GM23338 (cell line): ENCODE measurements around the gene PIGN. TPM values are rescaled to one million over a fixed set of nuclear protein-coding genes. Genes with fewer than 3 reads are reported as not detected.

Experiments
- ATAC-seq: fragments of 200-7000 bp; cut with Tn5 transposase; 3 replicates; pipeline ENCODE4 v1.9.1; 2020
- DNase-seq: peaks from one replicate; pipeline ENCODE4 v3.0.0-alpha.2; 2015; ENCODE audit warnings: low spot score
- H2AFZ ChIP-seq: fragments of 200-600 bp; sonication (generic); 2 replicates; pipeline ENCODE4 v1.8.0; 2016; ENCODE audit warnings: antibody characterized with exemption, mild to moderate bottlenecking, moderate library complexity
- H3F3A ChIP-seq: fragments of 200-600 bp; sonication (generic); replicated peaks from 2 replicates; pipeline ENCODE4 v1.8.0; 2017; ENCODE audit warnings: antibody characterized with exemption, mixed run types, low read depth
- H3K27ac ChIP-seq: fragments of 200-600 bp; sonication (generic); 2 replicates; pipeline ENCODE4 v1.6.1; 2016; ENCODE audit warnings: low read depth
- H3K27me3 ChIP-seq: fragments of 200-600 bp; sonication (generic); 2 replicates; pipeline ENCODE4 v1.8.0; 2016; ENCODE audit warnings: mild to moderate bottlenecking, mixed run types, moderate library complexity; ENCODE audit not compliant: insufficient read depth
- H3K36me3 ChIP-seq: fragments of 200-600 bp; sonication (generic); 2 replicates; pipeline ENCODE4 v1.8.0; 2016; ENCODE audit warnings: mild to moderate bottlenecking; ENCODE audit not compliant: insufficient read depth
- H3K4me1 ChIP-seq: fragments of 200-600 bp; sonication (generic); 2 replicates; pipeline ENCODE4 v1.8.0; 2016; ENCODE audit warnings: mild to moderate bottlenecking, moderate library complexity; ENCODE audit not compliant: insufficient read depth
- H3K4me2 ChIP-seq: fragments of 200-600 bp; sonication (generic); 2 replicates; pipeline ENCODE4 v1.7.1; 2017; ENCODE audit warnings: mixed run types
- H3K4me3 ChIP-seq: fragments of 200-600 bp; sonication (generic); 2 replicates; pipeline ENCODE4 v1.6.1; 2016; ENCODE audit warnings: mixed run types
- H3K79me2 ChIP-seq: fragments of 200-600 bp; sonication (generic); replicated peaks from 2 replicates; pipeline ENCODE4 v1.8.0; 2017; ENCODE audit warnings: mild to moderate bottlenecking; ENCODE audit not compliant: insufficient read depth
- H3K9me2 ChIP-seq: fragments of 200-600 bp; sonication (generic); 2 replicates; pipeline ENCODE4 v1.8.0; 2017; ENCODE audit not compliant: insufficient read depth
- H4K20me1 ChIP-seq: fragments of 200-600 bp; sonication (generic); replicated peaks from 2 replicates; pipeline ENCODE4 v1.8.0; 2017; ENCODE audit warnings: mild to moderate bottlenecking; ENCODE audit not compliant: insufficient read depth
- H3K27ac Mint-ChIP-seq: 2 replicates; pipeline ENCODE4 v1.8.0; 2020; ENCODE audit warnings: inconsistent platforms, mild to moderate bottlenecking, moderate library complexity, mixed read lengths
- H3K27me3 Mint-ChIP-seq: 3 replicates; pipeline ENCODE4 v1.8.0; 2022; ENCODE audit warnings: low read depth, mild to moderate bottlenecking, moderate library complexity, mixed read lengths, inconsistent platforms; ENCODE audit not compliant: insufficient read depth, poor library complexity
- H3K36me3 Mint-ChIP-seq: 3 replicates; pipeline ENCODE4 v1.8.0; 2021; ENCODE audit warnings: low read depth, mild to moderate bottlenecking, inconsistent platforms, moderate library complexity, mixed read lengths
- H3K4me1 Mint-ChIP-seq: 3 replicates; pipeline ENCODE4 v1.8.0; 2020; ENCODE audit warnings: mild to moderate bottlenecking, inconsistent platforms, mixed read lengths
- H3K4me3 Mint-ChIP-seq: 3 replicates; pipeline ENCODE4 v1.8.0; 2021; ENCODE audit warnings: moderate library complexity, mild to moderate bottlenecking, inconsistent platforms, mixed read lengths
- H3K9me3 Mint-ChIP-seq: 3 replicates; pipeline ENCODE4 v1.8.0; 2020; ENCODE audit warnings: moderate library complexity, mild to moderate bottlenecking, inconsistent platforms, mixed read lengths
- ETS1 ChIP-seq: IDR thresholded peaks from 2 replicates; pipeline ENCODE4 v1.6.1; 2016; ENCODE audit warnings: antibody characterized with exemption
- EZH2 ChIP-seq: fragments of 200-600 bp; sonication (generic); IDR thresholded peaks from one replicate; pipeline ENCODE4 v1.8.0; 2017; ENCODE audit warnings: antibody characterized with exemption, mild to moderate bottlenecking, low read depth; ENCODE audit not compliant: unreplicated experiment
- JUNB ChIP-seq: IDR thresholded peaks from one replicate; pipeline ENCODE4 v1.6.1; 2016; ENCODE audit warnings: antibody characterized with exemption; ENCODE audit not compliant: unreplicated experiment
- NANOG ChIP-seq: IDR thresholded peaks from 2 replicates; pipeline ENCODE4 v1.6.1; 2016; ENCODE audit warnings: antibody characterized with exemption, borderline replicate concordance
- ZNF114 ChIP-seq: fragments of 250-450 bp; sonication (Bioruptor Pico); IDR thresholded peaks from 2 replicates; pipeline ENCODE4 v1.5.0; 2020; ENCODE audit warnings: mild to moderate bottlenecking, moderate library complexity
- polyA plus RNA-seq: library from polyadenylated mRNA; unstranded; fragments of >200 nt; fragmentation: Nextera tagmentation; extraction: Ambion mirVana; gene quantifications from 2 replicates; pipeline ENCODE4 v1.2.1, GENCODE V29; 2016
- total RNA-seq: library from RNA; depleted of rRNA; stranded (reverse); fragments of >200 nt; shearing (Covaris generic); gene quantifications from 2 replicates; pipeline ENCODE4 v1.2.3, GENCODE V29; 2014; rRNA removed

The PIGN gene
- total and polyA plus RNA-seq, 2 experiments from 2014 or later: 9.4 to 33.0 TPM

- H3K27me3 Mint-ChIP-seq: no peaks in the 10 kb centered on the region
- H3K4me1 Mint-ChIP-seq: peaks cover 6% of the 10 kb centered on the region; the same call in 2 of the 3 replicates
- DNase-seq (no peak), ATAC-seq (no peak)
- no peak overlapping the region for H2AFZ ChIP-seq
- H4K20me1 ChIP-seq: no peaks in the 10 kb centered on the region
- no peak overlapping the region for H3K4me3 ChIP-seq
- no peak overlapping the region for H3K4me2 ChIP-seq
- H3K4me1 ChIP-seq: no peaks in the 10 kb centered on the region
- no peak overlapping the region for H3K4me3 Mint-ChIP-seq
- TF ChIP-seq EZH2 (no peak), ZNF114 (CRISPR knock-in tag) (no peak), ETS1 (no peak), NANOG (no peak), JUNB (no peak)
- H3K79me2 ChIP-seq: no peaks in the 10 kb centered on the region
- H3F3A ChIP-seq: no peaks in the 10 kb centered on the region
- no peak overlapping the region for H3K27ac Mint-ChIP-seq
- H3K27me3 ChIP-seq: no peaks in the 10 kb centered on the region
- peaks cover 9% of the 10 kb centered on the region for H3K9me2 ChIP-seq
- H3K36me3 Mint-ChIP-seq: no peaks in the 10 kb centered on the region
- no peaks in the 10 kb centered on the region for H3K9me3 Mint-ChIP-seq
- no peak overlapping the region for H3K27ac ChIP-seq
- H3K36me3 ChIP-seq: no peaks in the 10 kb centered on the region
Observed at GRCh38 chr18:61991201-61991600, 195.7 kb downstream of the PIGN start.

Other genes starting within 250 kb of the PIGN start
- gene RELCH, start 199 bp upstream of the PIGN start, total RNA-seq: 48.7 and 56.4 TPM in 2 replicates
- gene RELCH, start 199 bp upstream of the PIGN start, polyA plus RNA-seq: 6.5 and 8.8 TPM in 2 replicates
- gene TNFRSF11A, start 138.3 kb upstream of the PIGN start, total RNA-seq: 7.3 and 25.4 TPM in 2 replicates
- 3.8 and 5.6 TPM in 2 replicates for gene TNFRSF11A, start 138.3 kb upstream of the PIGN start, polyA plus RNA-seq